Measurements from ENCODE around the gene CAPN5. TPM values are rescaled to one million over a fixed set of nuclear protein-coding genes. Genes with fewer than 3 reads are reported as not detected.
A peak's percentile ranks its signal among the peaks of the same experiment; 100 is the strongest.

The CAPN5 gene
- total RNA-seq, 1 donor from 2014 or later: 6.5 TPM

DNA sequence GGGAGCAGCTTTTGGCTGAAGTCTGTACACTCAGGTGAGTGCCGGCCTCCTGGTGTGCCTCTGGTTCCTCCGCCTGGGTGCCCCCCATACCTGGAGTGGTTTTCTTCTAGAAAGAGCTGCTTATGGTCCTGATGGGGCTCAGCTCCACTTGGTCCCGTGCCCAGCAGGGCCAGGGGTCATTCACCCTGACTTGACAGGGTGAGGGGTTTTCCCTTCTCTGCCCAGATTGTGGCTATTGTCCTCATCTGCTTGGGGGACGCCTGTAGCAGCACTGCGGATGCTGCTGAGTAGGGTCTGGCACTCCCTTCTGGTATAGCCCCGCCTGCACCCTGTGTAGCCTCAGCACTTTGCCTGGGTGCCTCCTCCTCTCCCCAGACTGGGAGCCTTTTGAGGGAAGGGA lies 44.1 kb downstream of the CAPN5 start:
- no peak for TF ChIP-seq CTCF (IDR thresholded peaks at IDR 0.05)
- DNase-seq (no peak), ATAC-seq (no peak)
- no peaks in the 10 kb centered on the region for H3K27me3 ChIP-seq
- H3K4me1 ChIP-seq: no peaks in the 10 kb centered on the region
- H3K27ac ChIP-seq: no peak overlapping the region
- intact Hi-C loops (cut with DNase I): no loop called here
- no peaks in the 10 kb centered on the region for H3K9me3 ChIP-seq
- no peaks in the 10 kb centered on the region for H3K36me3 ChIP-seq
- no peak overlapping the region for H3K4me3 ChIP-seq

- no peak for ATAC-seq
- Histone ChIP-seq H3K36me3 (no peaks in the 10 kb centered on the region), H3K27ac (no peak overlapping the region), H3K4me3 (no peak overlapping the region), H3K9me3 (no peaks in the 10 kb centered on the region), H3K4me1 (no peaks in the 10 kb centered on the region), H3K27me3 (no peaks in the 10 kb centered on the region)
- no peak for TF ChIP-seq CTCF (IDR thresholded peaks at IDR 0.05)
- intact Hi-C loops (cut with DNase I): no loop called here
- no peak for DNase-seq
These were observed 44.5 kb downstream of the CAPN5 start for GRCh38 chr11:77111277-77111676.

GRCh38 chr11:77111946-77112345 lies 45.2 kb downstream of the CAPN5 start:
- H3K27ac ChIP-seq: no peak overlapping the region
- H3K36me3 ChIP-seq: no peaks in the 10 kb centered on the region
- intact Hi-C loops (cut with DNase I): no loop called here
- no peak for ATAC-seq
- no peak for TF ChIP-seq CTCF (IDR thresholded peaks at IDR 0.05)
- DNase-seq: no peak
- no peaks in the 10 kb centered on the region for H3K27me3 ChIP-seq
- H3K4me3 ChIP-seq: no peak overlapping the region
- no peaks in the 10 kb centered on the region for H3K9me3 ChIP-seq
- no peaks in the 10 kb centered on the region for H3K4me1 ChIP-seq

- H3K36me3 ChIP-seq: no peaks in the 10 kb centered on the region
- TF ChIP-seq CTCF (IDR thresholded peaks at IDR 0.05): no peak
- no peak for DNase-seq
These were observed 46.0 kb downstream of the CAPN5 start for GRCh38 chr11:77112641-77113381.

DNA sequence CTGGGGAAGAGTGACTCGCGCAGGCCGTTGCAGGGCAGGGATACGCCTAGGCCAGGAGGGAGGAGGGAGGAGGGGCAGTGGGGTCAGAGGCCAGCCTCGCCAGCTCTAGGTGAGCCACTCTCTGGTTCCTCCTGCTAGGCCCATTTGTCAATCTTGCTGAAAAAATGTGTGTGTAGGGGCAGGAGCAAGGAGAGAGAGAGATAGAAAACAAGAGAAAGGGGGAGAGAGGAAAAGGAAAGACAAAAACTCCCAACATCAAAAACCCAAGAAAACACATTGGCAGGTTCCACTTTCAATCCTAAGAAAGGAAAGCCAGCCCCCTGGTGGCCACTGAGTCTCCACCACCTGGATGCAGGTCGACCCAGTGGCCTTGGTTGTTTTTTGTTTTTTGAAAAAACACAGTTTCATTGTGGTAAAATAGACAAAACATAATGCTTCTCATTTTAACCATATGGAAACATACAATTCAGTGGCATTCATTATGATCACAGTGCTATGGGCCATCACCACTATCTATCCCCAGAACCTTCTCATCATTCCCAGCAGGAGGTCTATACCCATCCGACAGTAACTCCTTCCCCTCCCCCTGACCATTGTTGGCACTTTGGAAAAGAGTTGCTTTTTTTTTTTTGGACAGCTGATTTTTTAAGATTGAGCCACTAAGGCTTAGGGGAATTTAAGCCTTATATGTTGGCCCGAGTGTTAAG lies 46.8 kb downstream of the CAPN5 start:
- Histone ChIP-seq H3K27me3 (no peaks in the 10 kb centered on the region), H3K27ac (no peak overlapping the region), H3K36me3 (no peaks in the 10 kb centered on the region), H3K4me3 (no peak overlapping the region), H3K9me3 (no peaks in the 10 kb centered on the region), H3K4me1 (no peaks in the 10 kb centered on the region)
- peak; percentile 49 for TF ChIP-seq CTCF (IDR thresholded peaks at IDR 0.05)
- ATAC-seq (no peak), DNase-seq (no peak)
- intact Hi-C loops (cut with DNase I): no loop called here

More at GRCh38 chr11:77112641-77113381, 46.0 kb downstream of the CAPN5 start:
- no peaks in the 10 kb centered on the region for H3K4me1 ChIP-seq
- intact Hi-C loops (cut with DNase I): no loop called here
- ATAC-seq: no peak
- no peaks in the 10 kb centered on the region for H3K27me3 ChIP-seq
- no peak overlapping the region for H3K4me3 ChIP-seq
- H3K27ac ChIP-seq: no peak overlapping the region
- no peaks in the 10 kb centered on the region for H3K9me3 ChIP-seq
